ENCODE measurements around the gene GOLGA8B.
"Not testable (repeated sequence)": the region's sequence is repeated elsewhere in the genome, so short reads cannot be mapped to it uniquely, and the experiment has no call there.

Gene GOLGA8B

DNA sequence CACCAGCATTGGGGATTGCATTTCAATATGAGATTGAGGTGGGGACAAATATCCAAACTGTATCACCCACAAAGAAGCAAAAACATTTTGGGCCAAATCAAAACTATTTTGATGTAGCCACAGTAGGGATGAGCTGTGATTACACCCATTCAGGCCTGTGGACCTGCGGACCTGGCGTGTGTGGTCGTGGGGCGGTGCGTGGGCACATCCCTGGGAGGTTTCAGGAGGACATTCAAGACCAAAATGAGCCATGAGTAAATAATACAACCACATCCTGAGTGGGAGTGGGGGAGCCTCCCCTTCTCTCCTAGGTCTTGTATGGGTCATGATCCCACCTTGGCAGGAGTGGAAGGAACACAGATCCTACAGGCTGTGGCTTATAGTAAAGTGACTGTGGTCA is 23.7 kb downstream of the GOLGA8B start:
- DNase-seq (ENCODE audit: low read depth, low spot score): not testable (repeated sequence)

DNA sequence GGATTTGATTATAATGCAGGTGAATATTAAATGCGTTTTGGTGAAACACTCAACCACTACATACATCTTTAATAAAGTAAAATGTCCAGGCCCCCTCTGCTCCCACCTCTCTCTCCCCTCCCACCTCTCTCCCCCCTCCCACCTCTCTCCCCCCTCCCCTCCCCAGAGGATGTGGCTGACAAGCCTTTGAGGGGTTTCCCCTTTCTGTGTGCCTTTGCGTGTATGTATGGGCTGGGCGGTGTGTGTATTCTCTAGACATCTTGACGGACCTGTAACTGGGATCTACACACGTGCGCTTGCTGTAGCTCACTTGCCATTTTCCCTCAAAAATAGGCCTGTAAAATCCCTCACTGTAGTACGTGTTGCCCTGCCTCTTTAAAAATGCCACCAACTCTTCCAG is 28.3 kb downstream of the GOLGA8B start:
- DNase-seq (ENCODE audit: low read depth, low spot score): not testable (repeated sequence)

GRCh38 chr15:34554716-34555115 is 28.7 kb downstream of the GOLGA8B start:
- DNase-seq (ENCODE audit: low read depth, low spot score): not testable (repeated sequence)

DNA sequence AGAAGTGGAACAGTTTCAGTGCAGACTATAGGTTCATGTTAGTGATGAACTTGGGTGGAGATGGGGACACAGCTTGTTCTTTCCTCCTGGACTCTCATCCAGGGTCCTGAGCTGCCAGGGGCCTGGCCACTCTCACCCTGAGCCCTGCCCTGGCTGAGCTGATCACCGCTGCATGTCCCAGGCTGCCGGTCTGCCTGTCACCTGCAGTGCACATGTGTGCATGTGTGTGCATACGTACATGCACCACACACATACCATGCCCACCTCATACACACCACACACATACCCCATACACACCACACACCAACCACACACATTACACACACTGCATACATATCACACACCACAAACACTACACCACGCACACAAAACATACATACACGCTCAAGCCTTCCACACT is 29.3 kb downstream of the GOLGA8B start:
- DNase-seq (ENCODE audit: low read depth, low spot score): not testable (repeated sequence)

DNA sequence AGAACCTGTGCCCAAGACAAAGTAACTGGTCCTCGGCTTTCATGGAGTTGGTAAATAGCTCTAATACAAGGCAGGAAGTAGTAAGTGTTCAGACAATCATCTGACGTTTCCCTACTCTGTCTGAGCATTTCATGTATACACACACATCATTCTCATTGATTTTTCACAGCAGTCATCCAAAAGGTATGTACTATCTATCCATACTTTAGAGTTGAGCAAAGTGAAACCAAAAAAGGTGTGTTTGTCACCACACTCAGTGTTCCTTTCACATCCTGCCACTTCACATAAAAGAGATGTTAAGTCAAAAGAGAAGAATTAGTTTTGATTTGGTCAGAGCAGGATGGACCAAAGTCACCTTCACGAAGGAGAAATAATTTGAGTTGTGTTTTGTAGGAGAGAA is 33.3 kb downstream of the GOLGA8B start:
- DNase-seq (ENCODE audit: low read depth, low spot score): not testable (repeated sequence)

DNA sequence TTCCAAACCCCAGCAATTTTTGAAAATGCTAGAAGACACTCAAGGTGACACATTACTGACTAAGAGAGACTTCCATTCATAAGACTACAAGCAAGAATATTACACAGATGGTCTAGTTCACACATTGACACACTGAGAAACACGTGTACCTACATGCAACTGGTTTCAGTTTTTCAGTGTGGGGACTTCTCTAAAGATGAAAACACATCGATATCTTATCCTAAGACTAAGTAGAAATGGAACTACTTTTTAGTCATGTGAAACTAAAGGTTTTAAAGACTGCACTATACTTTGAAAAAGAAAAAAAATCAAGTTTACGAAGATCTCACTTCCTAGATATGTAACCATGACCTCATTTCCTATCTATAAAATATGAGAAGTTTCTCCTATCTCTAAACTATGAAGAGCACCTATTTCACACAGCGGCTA is 34.1 kb downstream of the GOLGA8B start:
- DNase-seq (ENCODE audit: low read depth, low spot score): not testable (repeated sequence)

- not testable (repeated sequence) for DNase-seq (ENCODE audit: low read depth, low spot score)
Measured at GRCh38 chr15:34543860-34544649, 39.4 kb downstream of the GOLGA8B start.

- not testable (repeated sequence) for DNase-seq (ENCODE audit: low read depth, low spot score)
Measured at GRCh38 chr15:34535857-34536256, 47.6 kb downstream of the GOLGA8B start.

Measured in smooth muscle cell of the brain vasculature (primary cell).